GM06990 (cell line): ENCODE data around the gene RIT2.

Experiments
- DNase-seq: peaks from one replicate; pipeline ENCODE4 v3.0.0-alpha.2; 2011; ENCODE audit not compliant: insufficient read length; ENCODE audit errors: extremely low read depth
- H3K27me3 ChIP-seq: replicated peaks from 2 replicates; pipeline ENCODE4 v1.6.0; 2011; ENCODE audit warnings: low read length; ENCODE audit not compliant: control insufficient read depth, insufficient read depth
- H3K36me3 ChIP-seq: 2 replicates; pipeline ENCODE4 v1.5.1; 2011; ENCODE audit warnings: low read length; ENCODE audit not compliant: control insufficient read depth, insufficient read depth
- H3K4me3 ChIP-seq: replicated peaks from 2 replicates; pipeline ENCODE4 v1.5.1; 2011; ENCODE audit warnings: low read depth, mild to moderate bottlenecking, control low read depth, low read length
- TF ChIP-seq, protein P1 (sequence below): IDR thresholded peaks from 2 replicates; pipeline ENCODE4 v1.5.1; 2011; ENCODE audit warnings: low read length, control low read depth, mild to moderate bottlenecking, inconsistent platforms; ENCODE audit not compliant: insufficient read depth, poor library complexity, severe bottlenecking

RIT2 gene

DNA sequence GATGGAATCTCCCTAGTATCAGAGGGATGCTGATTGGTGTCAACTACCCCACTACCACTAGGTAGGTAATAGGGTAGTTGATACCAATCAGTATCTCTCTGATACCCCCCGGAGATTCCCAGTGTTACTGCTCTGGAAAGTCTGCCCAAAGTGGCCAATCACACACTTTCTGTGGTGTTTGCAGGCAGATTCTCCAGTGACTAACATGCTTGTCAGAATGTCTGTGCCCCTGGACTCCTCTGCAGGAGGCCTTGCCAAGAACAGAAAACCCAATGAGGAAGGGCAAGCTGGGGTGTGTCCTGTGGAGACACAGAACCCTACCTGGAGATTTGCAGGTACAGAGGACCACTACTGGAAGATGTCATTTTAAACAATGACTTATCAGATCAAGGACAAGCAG lies 135.1 kb downstream of the RIT2 start:
- TF ChIP-seq, protein P1, sequence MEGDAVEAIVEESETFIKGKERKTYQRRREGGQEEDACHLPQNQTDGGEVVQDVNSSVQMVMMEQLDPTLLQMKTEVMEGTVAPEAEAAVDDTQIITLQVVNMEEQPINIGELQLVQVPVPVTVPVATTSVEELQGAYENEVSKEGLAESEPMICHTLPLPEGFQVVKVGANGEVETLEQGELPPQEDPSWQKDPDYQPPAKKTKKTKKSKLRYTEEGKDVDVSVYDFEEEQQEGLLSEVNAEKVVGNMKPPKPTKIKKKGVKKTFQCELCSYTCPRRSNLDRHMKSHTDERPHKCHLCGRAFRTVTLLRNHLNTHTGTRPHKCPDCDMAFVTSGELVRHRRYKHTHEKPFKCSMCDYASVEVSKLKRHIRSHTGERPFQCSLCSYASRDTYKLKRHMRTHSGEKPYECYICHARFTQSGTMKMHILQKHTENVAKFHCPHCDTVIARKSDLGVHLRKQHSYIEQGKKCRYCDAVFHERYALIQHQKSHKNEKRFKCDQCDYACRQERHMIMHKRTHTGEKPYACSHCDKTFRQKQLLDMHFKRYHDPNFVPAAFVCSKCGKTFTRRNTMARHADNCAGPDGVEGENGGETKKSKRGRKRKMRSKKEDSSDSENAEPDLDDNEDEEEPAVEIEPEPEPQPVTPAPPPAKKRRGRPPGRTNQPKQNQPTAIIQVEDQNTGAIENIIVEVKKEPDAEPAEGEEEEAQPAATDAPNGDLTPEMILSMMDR: no peak
- Histone ChIP-seq H3K27me3 (no peaks in the 10 kb centered on the region), H3K36me3 (no peaks in the 10 kb centered on the region), H3K4me3 (no peak overlapping the region)
- no peak for DNase-seq

DNA sequence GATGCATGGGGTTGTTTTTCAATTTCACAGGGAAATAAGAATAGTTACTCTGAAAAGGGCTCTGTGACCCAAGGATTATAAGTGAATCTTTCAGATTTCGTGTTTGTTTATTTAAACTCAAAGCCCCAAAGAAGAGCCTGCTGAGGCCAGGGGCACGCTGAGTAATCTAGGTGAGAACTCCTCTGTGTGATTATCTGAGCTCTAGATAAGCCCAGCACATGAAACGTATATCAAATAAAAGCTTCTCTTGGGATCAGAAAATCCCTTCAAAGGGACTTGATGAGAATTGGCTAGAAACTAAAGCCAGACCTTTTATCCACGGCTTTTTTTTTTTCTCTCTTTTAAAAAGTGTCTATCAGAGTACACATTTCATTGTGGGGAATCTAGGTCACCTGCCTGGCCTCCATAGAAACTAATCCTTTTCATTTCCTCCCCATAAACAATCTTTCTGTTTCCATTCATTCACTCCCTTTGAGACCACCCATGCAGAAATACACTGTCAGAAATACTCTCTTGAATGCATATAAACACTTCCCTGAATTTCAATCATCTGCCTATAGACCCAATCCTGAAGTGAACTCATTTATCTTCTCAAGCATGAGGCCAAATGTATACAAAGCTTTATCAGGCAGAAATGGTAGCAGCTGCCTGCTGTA lies 137.4 kb downstream of the RIT2 start:
- TF ChIP-seq, protein P1: no peak
- Histone ChIP-seq H3K36me3 (no peaks in the 10 kb centered on the region), H3K27me3 (no peaks in the 10 kb centered on the region), H3K4me3 (no peak overlapping the region)
- no peak for DNase-seq

DNA sequence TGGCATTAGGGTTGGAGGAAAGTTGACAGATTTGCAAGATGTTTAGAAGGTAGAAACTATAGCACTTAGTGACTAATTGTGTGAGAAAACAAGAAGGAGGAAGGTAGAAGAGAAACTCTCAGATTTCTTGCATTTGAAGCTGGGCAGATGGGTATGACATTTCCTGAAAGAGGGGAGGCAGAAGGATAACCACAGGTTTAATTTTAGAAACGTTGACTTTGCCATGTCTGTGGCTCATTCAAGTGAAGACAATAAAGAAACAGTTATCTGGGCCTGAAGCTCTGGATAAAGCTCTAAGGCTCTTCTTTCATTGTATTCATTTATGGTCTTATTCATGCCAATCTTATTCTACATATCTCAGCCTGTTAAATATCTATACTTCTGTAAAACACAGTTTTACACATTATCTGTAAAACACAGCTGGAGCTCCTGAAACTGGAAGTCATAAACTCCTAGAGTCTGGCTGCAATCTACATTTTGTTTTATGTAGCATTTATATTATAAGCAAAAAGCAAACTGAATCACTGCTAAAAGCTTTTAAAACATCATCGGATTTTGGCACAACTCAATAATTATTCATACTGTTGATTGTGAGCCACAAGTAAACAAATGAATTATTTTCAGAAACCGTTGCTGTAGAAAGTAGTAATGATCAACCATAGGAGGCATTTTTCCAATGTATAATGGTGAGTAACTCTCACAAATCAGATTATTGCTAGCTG lies 138.5 kb downstream of the RIT2 start:
- no peak overlapping the region for H3K4me3 ChIP-seq
- TF ChIP-seq, protein P1: no peak
- no peak for DNase-seq

DNA sequence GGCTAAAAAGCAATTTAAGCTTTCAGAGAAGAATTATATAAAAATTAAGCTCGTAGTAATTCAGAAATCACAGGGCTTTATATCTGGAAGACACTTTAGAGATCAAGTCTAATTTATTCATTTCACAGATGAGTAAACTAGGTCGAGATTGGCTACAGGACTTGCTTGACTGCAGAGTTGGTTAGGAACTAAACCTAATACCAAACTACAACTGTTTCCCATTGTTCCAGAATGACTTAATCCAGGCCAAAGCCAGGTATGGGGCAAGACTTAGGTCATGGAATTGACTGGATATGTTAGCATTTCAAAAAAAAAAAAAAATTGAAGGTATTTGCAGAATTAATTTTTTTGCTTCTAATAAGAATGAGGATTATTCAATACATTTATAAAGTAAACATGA lies 146.1 kb downstream of the RIT2 start:
- H3K4me3 ChIP-seq: no peak overlapping the region
- TF ChIP-seq, protein P1: no peak
- H3K36me3 ChIP-seq: no peaks in the 10 kb centered on the region
- DNase-seq: no peak
- H3K27me3 ChIP-seq: no peaks in the 10 kb centered on the region

More for the DNA sequence above, 138.5 kb downstream of the RIT2 start:
- no peaks in the 10 kb centered on the region for H3K36me3 ChIP-seq
- H3K27me3 ChIP-seq: no peaks in the 10 kb centered on the region

DNA sequence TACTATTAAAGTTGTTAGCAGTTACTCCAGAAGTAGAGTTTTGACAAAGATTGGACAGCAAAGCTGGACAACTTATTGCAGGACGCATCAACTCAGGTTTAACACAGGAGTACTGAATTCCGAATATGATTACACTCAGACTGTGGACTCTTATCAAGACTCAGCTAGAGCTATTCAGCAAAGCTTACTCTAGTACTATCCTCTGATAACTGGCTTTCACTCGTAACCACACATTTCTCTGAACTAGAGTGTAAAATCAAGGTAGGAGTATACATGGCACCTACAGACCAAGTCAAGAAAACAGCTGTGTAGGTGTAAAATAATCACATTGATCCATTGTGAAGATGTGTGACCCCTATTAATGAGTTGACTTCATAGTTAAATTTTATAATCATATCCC lies 154.2 kb downstream of the RIT2 start:
- DNase-seq: no peak
- no peaks in the 10 kb centered on the region for H3K27me3 ChIP-seq
- no peak overlapping the region for H3K4me3 ChIP-seq
- TF ChIP-seq, protein P1: no peak
- no peaks in the 10 kb centered on the region for H3K36me3 ChIP-seq
